ENCODE measurements around the gene PACS2. TPM values are rescaled to one million over a fixed set of nuclear protein-coding genes. Genes with fewer than 3 reads are reported as not detected.

PACS2 gene
- polyA plus RNA-seq, 4 donors, result 35.4 to 45.8 (median 44.9) TPM

GRCh38 chr14:105419195-105420091 lies 104.9 kb downstream of the PACS2 start, which contains the start of gene MTA1:
MTA1 (plus strand) TSS chr14:105419827; CDS start chr14:105420036, 209 bp downstream.
- Histone ChIP-seq H3K9me3 (ENCODE audit: control insufficient read depth in 2 of 2, insufficient read depth in 1 of 2, low read depth in 1 of 2, low read length in 1 of 2) (no peaks in the 10 kb centered on the region), H3K4me3 (ENCODE audit: low read depth in 1 of 3, low read length in 3 of 3) (peak within 1 kb of the TSS; percentile 71 to 91 (median 74)), H3K27me3 (ENCODE audit: control insufficient read depth in 3 of 3, insufficient read depth in 3 of 3, low read length in 3 of 3) (peaks cover 0 to 2% (median 0%) of the 10 kb centered on the region in 3 donors), H3K4me1 (ENCODE audit: control insufficient read depth in 3 of 3, insufficient read depth in 2 of 3, low read depth in 1 of 3, low read length in 2 of 3) (peaks cover 0 to 28% (median 0%) of the 10 kb centered on the region in 3 donors), H3K27ac (ENCODE audit: low read depth in 1 of 3, low read length in 2 of 3) (peak within 1 kb of the TSS; percentile 42 to 65 (median 63)), H3K36me3 (ENCODE audit: control insufficient read depth in 3 of 3, insufficient read depth in 2 of 3, low read depth in 1 of 3, low read length in 3 of 3) (peaks cover 0 to 18% (median 0%) of the 10 kb centered on the region in 3 donors)
- DNase-seq (peak; percentile 56 to 65), FAIRE-seq (no peak)
- WGBS, 3 donors, result 4% methylated on average over 33 to 96 of the region's 96 CpGs

- DNase-seq, result peak in 1 of 2 donors; percentile 31
- no peak overlapping the region for H3K27ac ChIP-seq (ENCODE audit: low read depth in 1 of 3, low read length in 2 of 3)
- FAIRE-seq, result no peak
- peaks cover 0 to 24% (median 0%) of the 10 kb centered on the region in 3 donors for H3K4me1 ChIP-seq (ENCODE audit: control insufficient read depth in 3 of 3, insufficient read depth in 2 of 3, low read depth in 1 of 3, low read length in 2 of 3)
- H3K4me3 ChIP-seq (ENCODE audit: low read depth in 1 of 3, low read length in 3 of 3), result peak overlapping the region; percentile 64 to 91 (median 71)
- H3K27me3 ChIP-seq (ENCODE audit: control insufficient read depth in 3 of 3, insufficient read depth in 3 of 3, low read length in 3 of 3), result no peaks in the 10 kb centered on the region
- H3K9me3 ChIP-seq (ENCODE audit: control insufficient read depth in 2 of 2, insufficient read depth in 1 of 2, low read depth in 1 of 2, low read length in 1 of 2), result no peaks in the 10 kb centered on the region
- 2 to 4% (median 3%) methylated on average over 19 to 66 of the region's 67 CpGs for WGBS, 3 donors
- peaks cover 0 to 25% (median 0%) of the 10 kb centered on the region in 3 donors for H3K36me3 ChIP-seq (ENCODE audit: control insufficient read depth in 3 of 3, insufficient read depth in 2 of 3, low read depth in 1 of 3, low read length in 3 of 3)
These were observed 105.8 kb downstream of the PACS2 start for GRCh38 chr14:105420101-105420973.

DNA sequence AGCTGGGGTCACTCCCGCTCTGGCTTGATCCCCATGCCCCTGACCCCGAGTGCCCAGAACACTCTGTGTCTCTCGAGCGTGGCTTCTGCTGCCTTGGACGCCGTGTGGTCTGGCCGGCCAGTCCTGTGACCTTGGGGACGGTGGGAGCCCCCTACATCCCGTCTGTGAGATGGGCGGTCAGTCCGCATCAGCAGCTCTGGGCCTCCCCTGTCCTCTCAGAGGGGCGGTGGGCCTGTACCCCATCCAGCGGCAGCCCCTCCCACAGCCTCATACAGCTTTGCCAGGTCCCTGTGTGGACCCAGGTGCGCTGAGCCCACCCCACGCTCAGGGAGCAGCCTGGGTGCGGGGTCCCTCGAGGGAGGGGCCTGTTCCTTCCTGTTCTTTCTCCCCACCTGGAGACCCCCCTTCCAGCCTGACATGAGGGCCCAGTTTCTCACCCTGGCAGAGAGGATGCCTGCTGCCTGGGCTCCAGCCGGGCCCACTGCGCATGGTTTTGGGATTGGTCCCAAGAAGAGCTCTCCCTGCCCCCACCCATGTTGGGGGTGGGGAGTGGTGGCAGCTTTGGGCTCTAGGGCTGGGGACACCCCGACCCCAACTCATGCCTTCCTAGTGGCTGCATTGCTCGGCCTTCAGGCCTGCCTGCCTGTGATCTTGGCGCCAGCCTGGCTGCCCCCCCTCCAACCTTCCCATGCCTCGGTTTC lies 106.6 kb downstream of the PACS2 start:
- Histone ChIP-seq H3K27me3 (ENCODE audit: control insufficient read depth in 3 of 3, insufficient read depth in 3 of 3, low read length in 3 of 3) (no peaks in the 10 kb centered on the region), H3K9me3 (ENCODE audit: control insufficient read depth in 2 of 2, insufficient read depth in 1 of 2, low read depth in 1 of 2, low read length in 1 of 2) (no peaks in the 10 kb centered on the region), H3K36me3 (ENCODE audit: control insufficient read depth in 3 of 3, insufficient read depth in 2 of 3, low read depth in 1 of 3, low read length in 3 of 3) (peaks cover 0 to 29% (median 0%) of the 10 kb centered on the region in 3 donors), H3K4me1 (ENCODE audit: control insufficient read depth in 3 of 3, insufficient read depth in 2 of 3, low read depth in 1 of 3, low read length in 2 of 3) (peaks cover 0 to 21% (median 0%) of the 10 kb centered on the region in 3 donors), H3K4me3 (ENCODE audit: low read depth in 1 of 3, low read length in 3 of 3) (peak overlapping the region in 2 of 3 donors; percentile 64 to 91), H3K27ac (ENCODE audit: low read depth in 1 of 3, low read length in 2 of 3) (no peak overlapping the region)
- 43 to 47% (median 46%) methylated on average over 21 to 23 of the region's 23 CpGs for WGBS, 3 donors
- DNase-seq (no peak), FAIRE-seq (no peak)

- Histone ChIP-seq H3K27me3 (ENCODE audit: control insufficient read depth in 3 of 3, insufficient read depth in 3 of 3, low read length in 3 of 3) (no peaks in the 10 kb centered on the region), H3K4me3 (ENCODE audit: low read depth in 1 of 3, low read length in 3 of 3) (no peak overlapping the region), H3K4me1 (ENCODE audit: control insufficient read depth in 3 of 3, insufficient read depth in 2 of 3, low read depth in 1 of 3, low read length in 2 of 3) (peaks cover 0 to 21% (median 0%) of the 10 kb centered on the region in 3 donors), H3K27ac (ENCODE audit: low read depth in 1 of 3, low read length in 2 of 3) (no peak overlapping the region), H3K36me3 (ENCODE audit: control insufficient read depth in 3 of 3, insufficient read depth in 2 of 3, low read depth in 1 of 3, low read length in 3 of 3) (peaks cover 0 to 38% (median 0%) of the 10 kb centered on the region in 3 donors), H3K9me3 (ENCODE audit: control insufficient read depth in 2 of 2, insufficient read depth in 1 of 2, low read depth in 1 of 2, low read length in 1 of 2) (peaks cover 0 to 5% of the 10 kb centered on the region in 2 donors)
- DNase-seq (no peak), FAIRE-seq (no peak)
- 63 to 79% (median 75%) methylated on average over 31 to 32 of the region's 32 CpGs for WGBS, 3 donors
These were observed 107.4 kb downstream of the PACS2 start for GRCh38 chr14:105421723-105422615.

- no peak overlapping the region for H3K4me3 ChIP-seq (ENCODE audit: low read depth in 1 of 3, low read length in 3 of 3)
These were observed 108.3 kb downstream of the PACS2 start for GRCh38 chr14:105422695-105423487.

DNA sequence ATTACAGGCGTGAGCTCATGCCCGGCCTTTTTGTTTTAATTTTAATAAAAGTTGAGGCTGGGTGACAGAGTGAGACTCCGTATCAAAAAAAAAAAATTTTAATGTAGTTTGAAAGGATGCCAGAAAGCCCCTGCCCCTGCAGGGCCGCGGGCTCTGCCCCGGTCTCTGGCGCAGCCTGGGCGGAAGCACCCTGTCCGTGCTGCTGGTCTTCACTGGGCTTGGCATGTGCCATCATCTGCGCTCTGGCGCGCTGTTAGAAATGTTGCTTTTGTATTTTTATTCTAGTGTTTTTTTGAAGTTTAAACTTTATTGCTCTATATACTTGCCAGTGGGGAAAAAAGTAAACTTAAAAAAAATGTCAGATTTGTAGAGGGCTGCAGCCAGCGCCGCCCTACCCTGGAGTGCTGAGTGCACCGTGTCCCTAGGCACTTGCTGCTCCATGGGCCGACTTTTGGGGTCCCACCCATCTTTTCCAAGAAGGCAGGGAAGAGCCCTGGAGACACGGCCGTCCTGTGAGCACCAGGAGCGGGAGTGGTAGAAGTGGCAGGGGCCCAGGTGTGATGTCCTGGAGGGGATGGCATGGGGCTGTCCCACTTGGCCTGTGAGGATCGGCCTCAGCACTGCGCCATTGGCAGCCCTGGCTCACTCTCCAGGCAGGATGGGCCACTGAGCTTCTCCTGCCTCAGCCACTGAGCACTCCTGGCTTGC lies 109.1 kb downstream of the PACS2 start:
- WGBS, 3 donors, result 95 to 96% (median 96%) methylated on average over 21 of the region's 21 CpGs
- peaks cover 0 to 9% of the 10 kb centered on the region in 2 donors for H3K9me3 ChIP-seq (ENCODE audit: control insufficient read depth in 2 of 2, insufficient read depth in 1 of 2, low read depth in 1 of 2, low read length in 1 of 2)
- no peak overlapping the region for H3K27ac ChIP-seq (ENCODE audit: low read depth in 1 of 3, low read length in 2 of 3)
- H3K36me3 ChIP-seq (ENCODE audit: control insufficient read depth in 3 of 3, insufficient read depth in 2 of 3, low read depth in 1 of 3, low read length in 3 of 3), result peaks cover 0 to 46% (median 0%) of the 10 kb centered on the region in 3 donors
- FAIRE-seq, result no peak
- DNase-seq, result no peak
- no peaks in the 10 kb centered on the region for H3K27me3 ChIP-seq (ENCODE audit: control insufficient read depth in 3 of 3, insufficient read depth in 3 of 3, low read length in 3 of 3)
- H3K4me3 ChIP-seq (ENCODE audit: low read depth in 1 of 3, low read length in 3 of 3), result no peak overlapping the region
- H3K4me1 ChIP-seq (ENCODE audit: control insufficient read depth in 3 of 3, insufficient read depth in 2 of 3, low read depth in 1 of 3, low read length in 2 of 3), result peaks cover 0 to 12% (median 0%) of the 10 kb centered on the region in 3 donors

More at GRCh38 chr14:105422695-105423487, 108.3 kb downstream of the PACS2 start:
- DNase-seq (no peak), FAIRE-seq (no peak)
- peaks cover 0 to 9% of the 10 kb centered on the region in 2 donors for H3K9me3 ChIP-seq (ENCODE audit: control insufficient read depth in 2 of 2, insufficient read depth in 1 of 2, low read depth in 1 of 2, low read length in 1 of 2)
- peaks cover 0 to 19% (median 0%) of the 10 kb centered on the region in 3 donors for H3K4me1 ChIP-seq (ENCODE audit: control insufficient read depth in 3 of 3, insufficient read depth in 2 of 3, low read depth in 1 of 3, low read length in 2 of 3)
- WGBS, 3 donors, result 78 to 84% (median 82%) methylated on average over 21 of the region's 21 CpGs
- H3K36me3 ChIP-seq (ENCODE audit: control insufficient read depth in 3 of 3, insufficient read depth in 2 of 3, low read depth in 1 of 3, low read length in 3 of 3), result peaks cover 0 to 42% (median 0%) of the 10 kb centered on the region in 3 donors
- H3K27ac ChIP-seq (ENCODE audit: low read depth in 1 of 3, low read length in 2 of 3), result no peak overlapping the region
- H3K27me3 ChIP-seq (ENCODE audit: control insufficient read depth in 3 of 3, insufficient read depth in 3 of 3, low read length in 3 of 3), result no peaks in the 10 kb centered on the region

Data from small intestine (tissue), 7 donors.